Testis (tissue), 2 donors: ENCODE measurements around the gene RHBDF1.

Experiments used
- CTCF ChIP-seq, 3 experiments: fragments of 450-650 bp in 2 of 3; fragments of 200-600 bp in 1 of 3; sonication (generic) in 1 of 3; IDR thresholded peaks; one replicate each; pipeline ENCODE4 v1.5.1; 2016 to 2019; ENCODE audit warnings: antibody characterized with exemption in 3 of 3, mild to moderate bottlenecking in 2 of 3, moderate library complexity in 1 of 3
- POLR2A ChIP-seq: fragments of 450-650 bp; IDR thresholded peaks from one replicate; pipeline ENCODE4 v1.6.1; 2017; ENCODE audit warnings: antibody characterized with exemption, mild to moderate bottlenecking, moderate library complexity

- no peak for TF ChIP-seq POLR2A
- no peak for TF ChIP-seq CTCF (IDR thresholded peaks at IDR 0.05)
Measured at GRCh38 chr16:43294-43693, 29.1 kb downstream of the RHBDF1 start.
